ENCODE results near the gene VWA5A.

- TF ChIP-seq CTCF (IDR thresholded peaks at IDR 0.05) (no peak), POLR2A (IDR thresholded peaks at IDR 0.05; ENCODE audit: low read length) (no peak)
- TF ChIP-seq, protein P1, sequence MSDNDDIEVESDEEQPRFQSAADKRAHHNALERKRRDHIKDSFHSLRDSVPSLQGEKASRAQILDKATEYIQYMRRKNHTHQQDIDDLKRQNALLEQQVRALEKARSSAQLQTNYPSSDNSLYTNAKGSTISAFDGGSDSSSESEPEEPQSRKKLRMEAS (IDR thresholded peaks at IDR 0.05): no peak
These were observed 52.6 kb downstream of the VWA5A start for GRCh38 chr11:124167826-124168231.

Measured in A549 (cell line).